SKM-1 treated with dmso at 0.1 percent for 144 hours (cell line): ENCODE results near the gene MAU2.

ENCODE experiments used
- DNase-seq: peaks from one replicate; lab custom pipeline; 2025; ENCODE audit not compliant: unreplicated experiment; lab: John Stamatoyannopoulos, UW

MAU2 gene

GRCh38 chr19:19320361-19321140 lies at the start of gene MAU2, which contains the start of gene SUGP1:
TSS of gene MAU2 (plus strand) at chr19:19320829. CDS start at chr19:19320860, 31 bp downstream.
TSS of gene SUGP1 (minus strand) at chr19:19320509. CDS start at chr19:19320496, 13 bp downstream.
- peak; percentile 90 for DNase-seq

- DNase-seq, result no peak
These were observed 48.6 kb upstream of the MAU2 start for GRCh38 chr19:19271828-19272599.

- no peak for DNase-seq
These were observed 46.5 kb upstream of the MAU2 start for GRCh38 chr19:19274146-19274545.

GRCh38 chr19:19274716-19275565 lies 45.7 kb upstream of the MAU2 start:
- no peak for DNase-seq

- DNase-seq, result no peak
These were observed 44.2 kb upstream of the MAU2 start for GRCh38 chr19:19276386-19276785.

DNA sequence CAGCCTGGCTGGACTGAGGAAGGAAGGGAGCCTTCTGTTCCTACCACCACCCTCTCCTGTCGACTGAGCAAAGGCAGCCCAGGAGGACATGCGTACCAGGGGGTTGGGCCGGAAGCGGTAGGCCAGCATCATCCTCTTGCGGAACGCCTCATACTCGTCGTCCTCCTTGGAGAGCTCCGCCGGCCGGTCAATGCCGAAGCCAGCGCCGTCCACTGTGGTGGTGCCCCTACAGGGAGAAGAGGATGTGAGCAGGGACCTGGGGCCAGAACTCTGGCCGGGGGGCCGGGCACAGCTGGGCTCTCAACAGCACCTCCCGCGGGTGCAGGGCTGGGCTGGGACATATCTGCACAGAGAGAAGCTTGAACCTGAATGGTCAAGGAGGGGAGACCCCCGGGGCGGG lies 43.8 kb upstream of the MAU2 start:
- no peak for DNase-seq

GRCh38 chr19:19278315-19278714 lies 42.3 kb upstream of the MAU2 start:
- no peak for DNase-seq

DNA sequence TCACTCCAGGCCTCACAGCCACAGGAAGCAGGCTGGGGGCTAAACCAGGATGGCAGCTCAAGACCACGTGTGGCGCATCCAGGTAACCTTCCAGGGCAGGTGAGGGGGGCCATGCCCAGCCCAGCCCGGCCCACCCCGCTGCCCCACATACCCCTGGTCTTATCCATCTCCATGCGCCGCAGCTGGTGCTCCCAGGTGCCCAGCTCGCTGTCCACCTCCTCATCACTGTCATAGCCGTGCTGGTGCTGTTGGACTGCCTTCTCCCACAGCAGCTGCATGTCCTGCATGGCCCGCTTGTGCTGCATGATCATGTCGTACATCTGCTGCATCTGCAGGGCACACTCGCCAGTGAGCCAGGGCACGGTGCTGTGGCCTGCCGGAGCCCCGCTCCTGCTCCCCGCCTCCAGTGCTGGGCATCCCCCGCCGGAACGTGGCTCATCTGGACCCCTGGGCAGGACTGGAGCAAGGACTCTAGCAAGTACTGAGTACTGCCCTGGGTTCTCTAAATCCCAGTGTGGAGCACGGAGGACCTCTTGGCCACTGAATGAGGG lies 41.5 kb upstream of the MAU2 start:
- no peak for DNase-seq

- no peak for DNase-seq
These were observed 40.8 kb upstream of the MAU2 start for GRCh38 chr19:19279853-19280252.

DNA sequence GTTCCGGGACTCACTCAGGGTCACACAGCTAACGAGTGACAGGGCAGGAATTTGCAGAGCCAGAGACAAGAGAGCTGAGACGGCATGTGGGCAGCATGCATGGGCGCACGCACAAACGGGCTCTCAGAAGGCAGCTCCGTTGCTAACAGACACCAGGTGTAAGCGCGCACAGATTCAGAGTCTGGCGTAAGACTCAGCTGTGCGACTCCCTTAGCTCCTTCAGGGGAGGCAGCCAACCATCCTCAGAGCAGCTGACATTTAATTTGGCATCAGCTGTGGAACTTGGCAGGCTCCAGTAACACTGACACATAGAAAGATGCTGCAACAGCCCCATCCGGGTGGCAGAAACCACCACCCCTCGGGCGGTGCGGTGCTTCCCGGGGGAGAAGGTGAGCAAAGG lies 40.1 kb upstream of the MAU2 start:
- DNase-seq, result no peak

GRCh38 chr19:19285686-19286085 lies 34.9 kb upstream of the MAU2 start:
- no peak for DNase-seq

DNA sequence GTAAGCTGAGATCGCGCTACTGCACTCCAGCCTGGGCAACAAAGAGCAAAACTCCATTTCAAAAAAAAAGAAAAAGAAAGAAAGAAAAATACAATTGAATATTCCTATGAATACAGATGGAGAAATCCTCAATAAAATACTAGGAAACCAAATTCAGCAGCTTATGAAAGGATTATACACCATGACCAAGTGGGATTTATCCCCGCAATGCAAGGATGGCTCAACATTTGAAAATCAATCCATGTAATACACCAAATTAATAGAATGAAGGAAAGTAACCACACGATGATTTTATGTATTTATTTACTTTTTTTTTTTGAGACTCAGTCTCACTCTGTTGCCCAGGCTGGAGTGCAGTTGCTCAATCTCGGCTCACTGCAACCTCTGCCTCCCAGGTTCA lies 28.0 kb upstream of the MAU2 start:
- no peak for DNase-seq

GRCh38 chr19:19294914-19295313 lies 25.7 kb upstream of the MAU2 start:
- DNase-seq, result no peak

DNA sequence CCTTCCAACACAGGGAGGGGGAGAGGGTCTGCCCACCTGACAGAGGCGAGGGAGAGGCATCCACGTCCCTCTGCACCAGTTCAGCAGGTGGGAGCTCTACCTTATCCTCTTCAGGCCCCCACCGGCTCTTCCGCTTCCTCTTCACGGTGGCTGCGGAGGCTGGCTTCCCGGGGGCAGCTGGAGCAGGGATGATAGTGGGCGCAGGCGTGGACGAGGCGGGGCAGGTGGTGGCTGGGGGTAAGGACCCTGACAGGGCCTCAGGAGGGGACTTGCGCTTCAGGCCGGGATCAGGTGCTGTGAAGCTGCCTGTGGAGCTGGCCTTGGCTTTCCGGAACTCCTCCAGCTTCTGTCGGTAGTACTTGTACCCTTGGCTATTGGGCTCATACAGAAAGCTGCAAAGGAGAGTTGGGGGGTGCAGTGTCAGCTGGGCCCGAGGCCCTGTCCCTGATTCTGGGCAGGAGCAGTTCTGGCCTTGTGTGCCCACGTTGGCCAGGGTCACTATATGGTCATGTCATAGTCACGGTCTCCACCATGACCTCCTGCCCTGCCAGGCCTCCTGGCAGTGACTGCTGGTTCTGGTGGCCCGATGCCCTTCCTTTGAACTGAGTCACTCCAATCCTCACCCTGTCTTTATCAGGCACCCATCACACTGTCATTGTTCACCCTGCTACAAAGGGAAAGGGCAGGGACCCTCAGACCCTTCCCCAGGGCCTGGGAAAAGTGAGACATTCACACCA lies 23.5 kb upstream of the MAU2 start:
- no peak for DNase-seq

DNA sequence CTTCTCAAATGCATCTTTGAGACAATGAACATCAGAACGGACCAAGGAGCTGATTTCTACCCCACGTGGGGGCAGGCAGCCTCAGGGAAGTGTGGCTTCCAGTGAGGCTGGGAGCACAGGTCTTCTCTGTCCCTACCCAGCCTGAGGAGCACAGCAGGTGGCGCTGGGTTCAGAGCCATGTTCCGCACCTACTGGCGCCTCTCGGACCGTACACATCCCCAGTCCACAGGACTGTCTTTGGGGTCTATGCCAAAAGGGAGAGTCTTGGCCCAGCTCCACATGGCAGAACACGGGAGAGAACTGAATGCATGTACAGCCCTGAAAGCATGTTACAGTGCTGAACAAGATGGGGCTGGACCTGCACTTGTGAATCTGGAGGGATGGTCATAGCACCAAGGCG lies 22.9 kb upstream of the MAU2 start:
- no peak for DNase-seq

DNA sequence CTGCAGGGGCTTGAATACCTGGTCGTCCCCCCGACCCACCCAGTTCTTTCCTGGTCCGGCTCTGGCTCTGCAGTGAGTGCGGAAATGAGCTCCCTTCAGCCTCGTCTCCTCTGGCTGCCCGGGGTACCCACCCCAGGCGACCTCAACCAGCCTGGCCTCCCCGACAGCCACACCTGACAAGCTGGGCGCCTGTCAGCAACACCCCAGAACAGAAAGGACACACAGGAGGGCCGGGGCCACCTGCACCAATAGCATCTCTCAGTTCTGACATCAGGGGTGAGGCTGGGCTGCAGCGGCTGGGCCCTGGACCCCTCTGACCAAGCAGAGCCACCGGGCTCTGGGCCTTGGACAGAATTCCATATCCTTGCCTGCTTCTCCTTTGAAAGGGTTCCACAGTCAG lies 20.0 kb upstream of the MAU2 start:
- DNase-seq, result no peak

- no peak for DNase-seq
These were observed 17.2 kb upstream of the MAU2 start for GRCh38 chr19:19303411-19303810.

DNA sequence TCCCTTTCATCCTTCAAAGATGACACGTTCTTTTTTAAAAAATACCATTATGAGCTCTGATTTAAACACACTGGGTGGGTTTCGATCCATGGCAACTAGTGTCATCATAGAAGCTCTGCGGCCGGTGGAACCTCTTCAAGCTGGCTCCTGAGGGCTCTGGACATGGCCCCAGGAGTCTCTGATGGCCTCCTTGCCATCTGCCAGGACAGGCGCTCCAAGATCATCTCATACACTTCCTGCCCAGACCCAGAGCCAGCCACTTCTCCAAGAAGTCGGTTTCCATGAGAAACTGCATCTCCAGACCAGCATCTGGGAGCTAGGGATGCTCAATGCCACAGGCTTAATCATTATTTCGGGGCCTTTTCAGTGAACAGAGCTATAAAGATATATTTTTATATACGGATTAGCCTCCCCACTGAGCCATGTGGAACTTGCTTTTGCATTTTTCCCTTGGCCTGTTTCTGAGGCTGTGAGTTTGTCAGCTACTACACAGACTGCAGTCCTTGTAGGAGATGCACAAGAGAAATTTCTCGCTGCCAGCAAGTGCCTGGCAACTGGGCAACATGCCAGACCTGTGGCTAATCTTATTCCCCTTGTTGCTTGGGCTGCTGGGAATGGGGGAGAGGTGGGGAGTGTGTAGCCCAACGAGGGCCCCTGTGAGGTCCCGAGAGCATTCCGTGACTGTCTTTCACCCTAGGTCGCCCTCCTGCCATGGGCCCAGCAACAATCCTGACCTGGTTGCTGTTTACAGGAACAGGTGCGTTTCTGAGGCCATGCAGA lies 16.3 kb upstream of the MAU2 start:
- no peak for DNase-seq

GRCh38 chr19:19305066-19305465 lies 15.6 kb upstream of the MAU2 start:
- no peak for DNase-seq

- DNase-seq, result no peak
These were observed 14.9 kb upstream of the MAU2 start for GRCh38 chr19:19305696-19306095.
